Endothelial cell of umbilical vein (primary cell): Measurements from ENCODE around the gene CEP20.

ENCODE experiments used
- EZH2 ChIP-seq: IDR thresholded peaks from 2 replicates; pipeline ENCODE4 v1.6.1; 2012; ENCODE audit warnings: borderline replicate concordance, low read depth, mild to moderate bottlenecking, moderate library complexity, low read length, inconsistent platforms; ENCODE audit not compliant: severe bottlenecking
- POLR2A ChIP-seq: IDR thresholded peaks from 2 replicates; pipeline ENCODE4 v1.6.1; 2012; ENCODE audit warnings: low read depth, mild to moderate bottlenecking, control low read depth, low read length
- TF ChIP-seq, protein P1 (sequence below), 2 donors: IDR thresholded peaks; 1 replicate in 1 of 2; 2 replicates in 1 of 2; pipeline ENCODE4 v1.5.1; 2011; ENCODE audit warnings: low read length in 2 of 2, mild to moderate bottlenecking in 2 of 2, moderate library complexity in 2 of 2, control low read depth in 1 of 2, inconsistent platforms in 1 of 2, low read depth in 1 of 2; ENCODE audit not compliant: insufficient read depth in 1 of 2; ENCODE audit errors: extremely low read depth in 1 of 2
- TF ChIP-seq, protein P2 (sequence below): IDR thresholded peaks from 2 replicates; pipeline ENCODE4 v1.6.1; 2011; ENCODE audit not compliant: insufficient read depth, insufficient read length

DNA sequence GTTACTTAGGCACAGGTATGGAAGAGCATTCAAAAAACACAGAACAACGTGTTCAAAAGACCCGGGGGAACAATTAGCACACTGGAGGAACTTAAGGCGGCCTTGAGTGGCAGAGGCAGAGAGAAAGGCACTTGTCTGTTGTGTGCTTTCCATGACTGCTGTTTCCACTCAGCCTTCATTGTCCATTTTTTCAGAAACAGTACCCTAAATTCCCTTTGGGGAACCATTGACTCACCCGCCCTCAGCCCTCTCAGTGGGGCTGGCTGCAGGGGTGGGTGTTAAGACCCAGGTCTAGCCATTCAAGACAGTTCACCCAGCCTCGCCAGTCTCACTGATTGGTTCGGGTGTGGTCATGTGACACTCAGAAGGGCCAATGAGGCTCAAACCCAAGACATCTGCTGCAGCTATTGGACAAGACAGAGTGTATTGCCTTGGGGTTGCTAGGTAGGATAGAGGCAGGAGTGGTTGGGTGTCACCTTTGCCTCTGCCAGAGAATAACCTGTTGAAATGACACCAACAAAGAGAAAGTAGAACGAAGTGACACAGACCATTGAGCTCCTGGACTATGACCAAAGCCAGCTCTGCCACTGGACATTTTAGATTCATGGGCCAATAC is 19.6 kb upstream of the CEP20 start:
- TF ChIP-seq, protein P1, sequence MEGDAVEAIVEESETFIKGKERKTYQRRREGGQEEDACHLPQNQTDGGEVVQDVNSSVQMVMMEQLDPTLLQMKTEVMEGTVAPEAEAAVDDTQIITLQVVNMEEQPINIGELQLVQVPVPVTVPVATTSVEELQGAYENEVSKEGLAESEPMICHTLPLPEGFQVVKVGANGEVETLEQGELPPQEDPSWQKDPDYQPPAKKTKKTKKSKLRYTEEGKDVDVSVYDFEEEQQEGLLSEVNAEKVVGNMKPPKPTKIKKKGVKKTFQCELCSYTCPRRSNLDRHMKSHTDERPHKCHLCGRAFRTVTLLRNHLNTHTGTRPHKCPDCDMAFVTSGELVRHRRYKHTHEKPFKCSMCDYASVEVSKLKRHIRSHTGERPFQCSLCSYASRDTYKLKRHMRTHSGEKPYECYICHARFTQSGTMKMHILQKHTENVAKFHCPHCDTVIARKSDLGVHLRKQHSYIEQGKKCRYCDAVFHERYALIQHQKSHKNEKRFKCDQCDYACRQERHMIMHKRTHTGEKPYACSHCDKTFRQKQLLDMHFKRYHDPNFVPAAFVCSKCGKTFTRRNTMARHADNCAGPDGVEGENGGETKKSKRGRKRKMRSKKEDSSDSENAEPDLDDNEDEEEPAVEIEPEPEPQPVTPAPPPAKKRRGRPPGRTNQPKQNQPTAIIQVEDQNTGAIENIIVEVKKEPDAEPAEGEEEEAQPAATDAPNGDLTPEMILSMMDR (IDR thresholded peaks at IDR 0.05; ENCODE audit: extremely low read depth in 1 of 2, insufficient read depth in 1 of 2, low read depth in 1 of 2, low read length in 2 of 2): no peak
- TF ChIP-seq EZH2: no peak
- TF ChIP-seq POLR2A: no peak
- TF ChIP-seq, protein P2, sequence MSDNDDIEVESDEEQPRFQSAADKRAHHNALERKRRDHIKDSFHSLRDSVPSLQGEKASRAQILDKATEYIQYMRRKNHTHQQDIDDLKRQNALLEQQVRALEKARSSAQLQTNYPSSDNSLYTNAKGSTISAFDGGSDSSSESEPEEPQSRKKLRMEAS: no peak
